H1 (cell line): ENCODE results near the gene RNF5. TPM values are rescaled to one million over a fixed set of nuclear protein-coding genes. Genes with fewer than 3 reads are reported as not detected.

Experiments used
- CHD7 ChIP-seq: fragments of 300-600 bp; sonication (generic); IDR thresholded peaks from 2 replicates; pipeline ENCODE4 v1.7.1; 2012; ENCODE audit warnings: low read length, moderate library complexity, mild to moderate bottlenecking, inconsistent platforms; ENCODE audit not compliant: insufficient replicate concordance
- USF2 ChIP-seq: IDR thresholded peaks from 2 replicates; pipeline ENCODE4 v1.6.1; 2011; ENCODE audit warnings: low read length, improper control_type of control experiment
- polyA plus RNA-seq, 7 experiments: library from polyadenylated mRNA; depleted of rRNA in 3 of 7; stranded (reverse) in 5 of 7; unstranded in 2 of 7; fragments of >200 nt in 5 of 7; fragments of 200-250 nt in 2 of 7; gene quantifications; 1 replicate in 5 of 7; 2 replicates in 1 of 7; 4 replicates in 1 of 7; pipeline versions ENCODE4 v1.2.1 to v1.2.3, GENCODE V29; 2011 to 2013; ENCODE audit warnings: missing spikeins in 2 of 7, mixed read lengths in 2 of 7
- total RNA-seq: library from RNA; stranded (reverse); fragmentation: NEBNext Ultra II Directional; extraction: Animal tissue kit (Norgen Biotek cat#: 25700); gene quantifications from 2 replicates; pipeline ENCODE4 v1.2.1, GENCODE V29; 2021

The RNF5 gene
- total and polyA plus RNA-seq, 2 of the 8 experiments (the other 6 are each of a cell fraction or from before 2014, with no cell fraction given), result 90.0 to 158 TPM

- TF ChIP-seq CHD7 (no peak), USF2 (no peak)
Observed at GRCh38 chr6:32213649-32214048, 35.4 kb downstream of the RNF5 start (continued).
